IMR-90 (cell line): ENCODE data around the gene CHRD. TPM values are rescaled to one million over a fixed set of nuclear protein-coding genes. Genes with fewer than 3 reads are reported as not detected.

Source experiments
- ATAC-seq: fragments of 200-7000 bp; cut with Tn5 transposase; 2 replicates; pipeline ENCODE4 v1.9.1; 2020; ENCODE audit warnings: low read depth, mild to moderate bottlenecking, moderate library complexity
- BruUV-seq: library from RNA; stranded (reverse); fragments of 400-500 nt; replicated peaks from 2 replicates; lab custom pipeline; 2021; lab: Mats Ljungman, UMichigan
- CTCF ChIA-PET: fragments of 300-600 bp; formaldehyde crosslinking; extraction: SDS; loops from one replicate; lab custom pipeline; 2021; ENCODE audit warnings: antibody characterized with exemption; lab: Yijun Ruan, JAX
- POLR2A ChIA-PET: fragments of 300-600 bp; sonication (Branson Sonifier 250); formaldehyde crosslinking; loops from one replicate; lab custom pipeline; 2022; ENCODE audit warnings: antibody characterized with exemption; ENCODE audit not compliant: unreplicated experiment; lab: Charles Lee
- DNase-seq: peaks from one replicate; pipeline ENCODE4 v3.0.0; 2013
- H2AFZ ChIP-seq: replicated peaks from 2 replicates; pipeline ENCODE3; 2013; ENCODE audit warnings: low read length, mild to moderate bottlenecking; ENCODE audit not compliant: poor library complexity
- H2AK5ac ChIP-seq: 2 replicates; pipeline ENCODE4 v1.6.1; 2013; ENCODE audit warnings: low read depth, low read length, inconsistent platforms
- H2AK9ac ChIP-seq: replicated peaks from 2 replicates; pipeline ENCODE3; 2013; ENCODE audit warnings: mild to moderate bottlenecking, low read depth, low read length, moderate library complexity; ENCODE audit not compliant: poor library complexity
- H2BK120ac ChIP-seq: 2 replicates; pipeline ENCODE4 v1.6.1; 2013; ENCODE audit warnings: low read depth, low read length, inconsistent platforms
- H2BK15ac ChIP-seq: 3 replicates; pipeline ENCODE4 v1.6.1; 2013; ENCODE audit warnings: low read depth, low read length, inconsistent platforms
- H2BK20ac ChIP-seq: 2 replicates; pipeline ENCODE4 v1.6.1; 2013; ENCODE audit warnings: low read depth, mild to moderate bottlenecking, inconsistent platforms, low read length, moderate library complexity
- H2BK5ac ChIP-seq: 2 replicates; pipeline ENCODE4 v1.6.1; 2013; ENCODE audit warnings: mild to moderate bottlenecking, low read depth, low read length, inconsistent platforms; ENCODE audit not compliant: poor library complexity, severe bottlenecking
- H3K14ac ChIP-seq: replicated peaks from 2 replicates; pipeline ENCODE4 v1.6.1; 2013; ENCODE audit warnings: low read depth, low read length, inconsistent platforms
- H3K18ac ChIP-seq: 2 replicates; pipeline ENCODE4 v1.6.1; 2013; ENCODE audit warnings: low read depth, low read length, control low read depth
- H3K23ac ChIP-seq: 2 replicates; pipeline ENCODE4 v1.6.1; 2013; ENCODE audit warnings: low read depth, low read length, inconsistent platforms
- H3K27ac ChIP-seq: 2 replicates; pipeline ENCODE4 v1.5.1; 2013; ENCODE audit warnings: mild to moderate bottlenecking, control low read depth, low read length; ENCODE audit not compliant: insufficient read depth
- H3K27me3 ChIP-seq: 2 replicates; pipeline ENCODE4 v1.6.1; 2013; ENCODE audit warnings: low read length; ENCODE audit not compliant: control insufficient read depth, insufficient read depth
- H3K36me3 ChIP-seq: 2 replicates; pipeline ENCODE4 v1.6.1; 2013; ENCODE audit warnings: low read length, mixed read lengths; ENCODE audit not compliant: control insufficient read depth, insufficient read depth
- H3K4ac ChIP-seq: 2 replicates; pipeline ENCODE4 v1.6.1; 2013; ENCODE audit warnings: low read depth, low read length, inconsistent platforms
- H3K4me1 ChIP-seq: 2 replicates; pipeline ENCODE4 v1.6.1; 2013; ENCODE audit warnings: low read length, mixed read lengths; ENCODE audit not compliant: control insufficient read depth, insufficient read depth
- H3K4me2 ChIP-seq: 2 replicates; pipeline ENCODE4 v1.6.1; 2013; ENCODE audit warnings: low read depth, mild to moderate bottlenecking, control low read depth, low read length, moderate library complexity
- H3K4me3 ChIP-seq: 2 replicates; pipeline ENCODE4 v1.5.1; 2013; ENCODE audit warnings: low read depth, mild to moderate bottlenecking, control low read depth, low read length, moderate library complexity; ENCODE audit not compliant: insufficient read depth
- H3K56ac ChIP-seq: 2 replicates; pipeline ENCODE4 v1.6.1; 2013; ENCODE audit warnings: low read length, inconsistent platforms; ENCODE audit not compliant: insufficient read depth; ENCODE audit errors: extremely low read depth
- H3K79me1 ChIP-seq, 2 experiments: 2 replicates each; pipeline ENCODE4 v1.6.1; 2013; ENCODE audit warnings: low read length in 2 of 2, inconsistent platforms in 1 of 2, low read depth in 1 of 2
- H3K9ac ChIP-seq: 2 replicates; pipeline ENCODE4 v1.6.1; 2013; ENCODE audit warnings: low read depth, low read length, control low read depth
- H3K9me1 ChIP-seq: 2 replicates; pipeline ENCODE4 v1.6.1; 2013; ENCODE audit warnings: low read length, inconsistent platforms; ENCODE audit not compliant: insufficient read depth
- H3K9me3 ChIP-seq: 2 replicates; pipeline ENCODE4 v1.6.1; 2013; ENCODE audit warnings: low read length; ENCODE audit not compliant: control insufficient read depth, insufficient read depth
- H4K20me1 ChIP-seq: 2 replicates; pipeline ENCODE4 v1.6.1; 2013; ENCODE audit warnings: low read length, inconsistent platforms; ENCODE audit not compliant: insufficient read depth
- H4K5ac ChIP-seq: 2 replicates; pipeline ENCODE4 v1.6.1; 2013; ENCODE audit warnings: mild to moderate bottlenecking, low read depth, low read length, control low read depth
- H4K8ac ChIP-seq, 2 experiments: 2 replicates each; pipeline ENCODE4 v1.6.1; 2013; ENCODE audit warnings: low read depth in 2 of 2, low read length in 2 of 2, control low read depth in 1 of 2, inconsistent platforms in 1 of 2
- H4K91ac ChIP-seq: 2 replicates; pipeline ENCODE4 v1.6.1; 2013; ENCODE audit warnings: low read depth, low read length, inconsistent platforms; ENCODE audit not compliant: insufficient read depth
- CEBPB ChIP-seq: IDR thresholded peaks from 2 replicates; pipeline ENCODE4 v1.6.1; 2012; ENCODE audit warnings: low read depth, low read length, improper control_type of control experiment
- CHD1 ChIP-seq: IDR thresholded peaks from 2 replicates; pipeline ENCODE4 v1.6.1; 2012; ENCODE audit warnings: low read depth, low read length, improper control_type of control experiment
- WGBS, 2 experiments: methylation state at CpG; one replicate each; pipeline versions ENCODE4 v1.1.5 to v1.1.7; 2013; ENCODE audit warnings: missing lambda C conversion rate in 2 of 2; ENCODE audit not compliant: insufficient read length in 1 of 2; ENCODE audit errors: extremely low coverage in 2 of 2; 5-methylcytosine and 5-hydroxymethylcytosine counted together
- dilution Hi-C: fragments of 300-500 bp; cut with HindIII; formaldehyde crosslinking; loops from one replicate; pipeline ENCODE4 v1.14.3; 2018; ENCODE audit warnings: low sequenced_read_pairs; ENCODE audit not compliant: unreplicated experiment
- in situ Hi-C: fragments of 300-500 bp; cut with MboI; formaldehyde crosslinking; loops from 3 replicates; pipeline ENCODE4 v1.14.3; 2019; ENCODE audit warnings: low sequenced_read_pairs, inconsistent platforms, mixed read lengths
- intact Hi-C: fragments of 100-400 bp; cut with micrococcal nuclease; formaldehyde crosslinking; loops from 2 replicates; pipeline ENCODE4 v1.10.0; 2022
- polyA plus RNA-seq, 3 experiments: library from polyadenylated mRNA; depleted of rRNA; stranded (reverse); fragments of >200 nt; gene quantifications; 2 replicates each; pipeline ENCODE4 v1.2.3, GENCODE V29; 2012; ENCODE audit warnings: low replicate concordance in 1 of 3
- total RNA-seq: library from RNA; depleted of rRNA; stranded (reverse); fragments of >200 nt; gene quantifications from 2 replicates; pipeline ENCODE4 v1.2.3, GENCODE V29; 2012

CHRD gene
- total and polyA plus RNA-seq, 2 of the 4 experiments (the other 2 are of a cell fraction) = under 0.01 to 0.09 TPM

GRCh38 chr3:184352149-184352785 is 27.6 kb upstream of the CHRD start:
- Histone ChIP-seq H3K56ac (no peak overlapping the region), H3K4me2 (no peak overlapping the region), H2AFZ (no peak overlapping the region), H3K4ac (no peak overlapping the region), H3K23ac (no peak overlapping the region), H2BK15ac (no peak overlapping the region), H2BK5ac (no peak overlapping the region), H3K9me1 (peaks cover 9% of the 10 kb centered on the region; the same call in 1 of the 2 replicates), H2BK120ac (no peak overlapping the region), H3K14ac (no peak overlapping the region), H3K27ac (no peak overlapping the region), H3K27me3 (no peaks in the 10 kb centered on the region), H3K9me3 (no peaks in the 10 kb centered on the region), H3K4me1 (peaks cover 1% of the 10 kb centered on the region; the same call in 1 of the 2 replicates), H2AK9ac (no peak overlapping the region), H4K91ac (no peak overlapping the region), H3K4me3 (no peak overlapping the region), H3K79me1 (no peaks in the 10 kb centered on the region), H2AK5ac (no peak overlapping the region), H3K9ac (no peak overlapping the region), H4K8ac (no peak overlapping the region), H2BK20ac (no peak overlapping the region), H3K36me3 (peaks cover 20% of the 10 kb centered on the region), H4K5ac (no peak overlapping the region), H4K20me1 (peaks cover 3% of the 10 kb centered on the region), H3K18ac (no peak overlapping the region)
- DNase-seq = no peak
- no peak for TF ChIP-seq CHD1
- no peak for TF ChIP-seq CEBPB
- dilution Hi-C loops (loop anchor here (25.0 kb wide), 1 partner anchor 185 kb away; no protein-coding TSS in a partner anchor), intact Hi-C loops (no loop called here), in situ Hi-C loops (no loop called here)
- BruUV-seq = no TSS peak
- CTCF ChIA-PET = no interaction called here
- POLR2A ChIA-PET = no interaction called here
- ATAC-seq = no peak
- 91% methylated on average over 8 of the region's 15 CpGs; no CpG with 5 or more reads in 1 of the 2 experiments for WGBS, 2 experiments
